DND-41 (cell line): ENCODE results near the gene SDCBP2.

Experiments used
- ATAC-seq: fragments of 200-7000 bp; cut with Tn5 transposase; 3 replicates; pipeline ENCODE4 v1.9.1; 2021; ENCODE audit warnings: low read depth; ENCODE audit not compliant: insufficient read depth
- DNase-seq: peaks from one replicate; pipeline ENCODE4 v3.0.0-alpha.2; 2020
- H2AFZ ChIP-seq: 2 replicates; pipeline ENCODE4 v1.6.0; 2012; ENCODE audit warnings: low read depth, low read length
- H3K27ac ChIP-seq: 2 replicates; pipeline ENCODE4 v1.5.1; 2012; ENCODE audit warnings: low read length, inconsistent platforms
- H3K27me3 ChIP-seq: fragments of 200-600 bp; sonication (generic); 2 replicates; pipeline ENCODE4 v1.6.0; 2012; ENCODE audit warnings: low read length, mild to moderate bottlenecking, inconsistent platforms; ENCODE audit not compliant: insufficient read depth, poor library complexity
- H3K36me3 ChIP-seq: 2 replicates; pipeline ENCODE4 v1.5.1; 2012; ENCODE audit warnings: low read length, inconsistent platforms; ENCODE audit not compliant: insufficient read depth
- H3K4me1 ChIP-seq: 2 replicates; pipeline ENCODE4 v1.5.1; 2012; ENCODE audit warnings: mild to moderate bottlenecking, low read length; ENCODE audit not compliant: insufficient read depth
- H3K4me2 ChIP-seq: 2 replicates; pipeline ENCODE4 v1.6.0; 2012; ENCODE audit warnings: mild to moderate bottlenecking, moderate library complexity, low read length, inconsistent platforms; ENCODE audit not compliant: insufficient read depth
- H3K4me3 ChIP-seq, 2 experiments: fragments of 200-600 bp in 1 of 2; shearing (Covaris generic) in 1 of 2; 2 replicates each; pipeline ENCODE4 v1.5.1; 2012 to 2016; ENCODE audit warnings: inconsistent platforms in 2 of 2, low read length in 2 of 2, mild to moderate bottlenecking in 2 of 2, low read depth in 1 of 2, moderate library complexity in 1 of 2
- H3K79me2 ChIP-seq: 2 replicates; pipeline ENCODE4 v1.6.0; 2012; ENCODE audit warnings: low read length, inconsistent platforms; ENCODE audit not compliant: insufficient read depth
- H3K9ac ChIP-seq: 2 replicates; pipeline ENCODE4 v1.6.0; 2012; ENCODE audit warnings: low read depth, mild to moderate bottlenecking, inconsistent platforms, low read length, moderate library complexity
- H3K9me3 ChIP-seq: 2 replicates; pipeline ENCODE4 v1.5.1; 2012; ENCODE audit warnings: low read length, moderate library complexity, mild to moderate bottlenecking, inconsistent platforms; ENCODE audit not compliant: insufficient read depth, severe bottlenecking
- H4K20me1 ChIP-seq: 2 replicates; pipeline ENCODE4 v1.6.0; 2012; ENCODE audit warnings: low read length; ENCODE audit not compliant: insufficient read depth
- EZH2 ChIP-seq: IDR thresholded peaks from 3 replicates; pipeline ENCODE4 v1.6.1; 2012; ENCODE audit warnings: borderline replicate concordance, low read depth, mild to moderate bottlenecking, moderate library complexity, low read length, inconsistent platforms; ENCODE audit not compliant: severe bottlenecking
- TF ChIP-seq, protein P1 (sequence below): IDR thresholded peaks from 2 replicates; pipeline ENCODE4 v1.5.1; 2012; ENCODE audit warnings: borderline replicate concordance, low read length, moderate library complexity, mild to moderate bottlenecking; ENCODE audit not compliant: poor library complexity, severe bottlenecking; ENCODE audit errors: extremely low read depth

The SDCBP2 gene

DNA sequence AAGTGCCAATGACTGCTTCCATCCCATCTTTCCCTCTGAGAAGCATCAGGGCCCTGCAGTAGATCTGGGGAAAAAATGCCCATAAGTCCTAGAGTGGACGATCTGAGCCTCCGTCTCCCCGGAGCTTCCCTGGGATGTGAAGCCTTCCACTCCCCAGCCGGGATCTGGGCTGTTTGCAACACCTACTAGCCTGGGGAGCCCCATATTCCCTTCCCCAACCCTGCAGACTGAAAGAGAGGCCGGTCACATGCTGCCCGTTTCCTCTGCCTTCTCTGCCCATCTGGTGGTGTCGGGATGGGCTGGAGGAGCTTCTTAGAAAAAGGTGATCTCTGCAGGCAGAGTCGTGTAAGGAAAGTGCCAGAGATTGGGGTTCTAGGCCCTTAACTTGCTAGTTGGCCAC is 61.8 kb downstream of the SDCBP2 start:
- Histone ChIP-seq H3K4me1 (peaks cover 19% of the 10 kb centered on the region), H3K9ac (no peak overlapping the region), H3K36me3 (no peaks in the 10 kb centered on the region), H3K4me3 (peak overlapping the region in 1 of 2 experiments; percentile 53; a peak in 1 of 4 replicates), H2AFZ (no peak overlapping the region), H4K20me1 (0 out of 2 replicates have a peak, but pooled peaks cover 10% of the 10 kb centered on the region), H3K27ac (no peak overlapping the region), H3K79me2 (no peaks in the 10 kb centered on the region), H3K27me3 (peaks cover 54% of the 10 kb centered on the region), H3K9me3 (peaks cover 11% of the 10 kb centered on the region), H3K4me2 (peak overlapping the region; percentile 79)
- ATAC-seq = no peak
- TF ChIP-seq EZH2 = no peak
- TF ChIP-seq, protein P1, sequence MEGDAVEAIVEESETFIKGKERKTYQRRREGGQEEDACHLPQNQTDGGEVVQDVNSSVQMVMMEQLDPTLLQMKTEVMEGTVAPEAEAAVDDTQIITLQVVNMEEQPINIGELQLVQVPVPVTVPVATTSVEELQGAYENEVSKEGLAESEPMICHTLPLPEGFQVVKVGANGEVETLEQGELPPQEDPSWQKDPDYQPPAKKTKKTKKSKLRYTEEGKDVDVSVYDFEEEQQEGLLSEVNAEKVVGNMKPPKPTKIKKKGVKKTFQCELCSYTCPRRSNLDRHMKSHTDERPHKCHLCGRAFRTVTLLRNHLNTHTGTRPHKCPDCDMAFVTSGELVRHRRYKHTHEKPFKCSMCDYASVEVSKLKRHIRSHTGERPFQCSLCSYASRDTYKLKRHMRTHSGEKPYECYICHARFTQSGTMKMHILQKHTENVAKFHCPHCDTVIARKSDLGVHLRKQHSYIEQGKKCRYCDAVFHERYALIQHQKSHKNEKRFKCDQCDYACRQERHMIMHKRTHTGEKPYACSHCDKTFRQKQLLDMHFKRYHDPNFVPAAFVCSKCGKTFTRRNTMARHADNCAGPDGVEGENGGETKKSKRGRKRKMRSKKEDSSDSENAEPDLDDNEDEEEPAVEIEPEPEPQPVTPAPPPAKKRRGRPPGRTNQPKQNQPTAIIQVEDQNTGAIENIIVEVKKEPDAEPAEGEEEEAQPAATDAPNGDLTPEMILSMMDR = no peak
- no peak for DNase-seq

- H3K9me3 ChIP-seq = peaks cover 11% of the 10 kb centered on the region
- peaks cover 19% of the 10 kb centered on the region for H3K4me1 ChIP-seq
- H3K4me2 ChIP-seq = peak within 1 kb of the TSS; percentile 79
- H2AFZ ChIP-seq = peak within 1 kb of the TSS; percentile 57
- peak; percentile 83 for ATAC-seq
- peak within 1 kb of the TSS; percentile 42; the same call in 1 of the 2 replicates for H3K9ac ChIP-seq
- H3K4me3 ChIP-seq = peak within 1 kb of the TSS; percentile 19 to 53; a peak in 3 of 4 replicates
- no peaks in the 10 kb centered on the region for H3K36me3 ChIP-seq
- H3K79me2 ChIP-seq = no peaks in the 10 kb centered on the region
- TF ChIP-seq, protein P1 = peak; percentile 2
- TF ChIP-seq EZH2 = peak; percentile 99
- H4K20me1 ChIP-seq = 0 out of 2 replicates have a peak, but pooled peaks cover 10% of the 10 kb centered on the region
- no peak within 1 kb of the TSS for H3K27ac ChIP-seq
- peaks cover 57% of the 10 kb centered on the region for H3K27me3 ChIP-seq
- peak; percentile 47 for DNase-seq
These were observed 62.6 kb downstream of the SDCBP2 start, which contains the start of gene SNPH for GRCh38 chr20:1266167-1266973. Gene SNPH (plus strand): TSS chr20:1266294. CDS start chr20:1296240, 29,946 bp downstream.

DNA sequence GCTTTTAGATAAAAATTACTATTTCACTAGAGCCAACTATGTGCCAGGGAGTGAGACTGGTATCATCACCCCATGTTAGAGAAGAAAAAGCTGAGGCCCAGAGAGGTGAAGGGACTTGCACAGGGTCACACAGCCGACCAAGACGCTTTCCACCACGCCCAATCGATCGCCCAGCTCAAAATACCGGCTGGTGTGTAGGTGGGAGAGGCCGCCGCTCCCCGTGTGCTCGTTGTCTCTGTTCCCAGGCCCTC is 63.1 kb downstream of the SDCBP2 start:
- H3K27me3 ChIP-seq = peaks cover 59% of the 10 kb centered on the region
- H3K9ac ChIP-seq = no peak overlapping the region
- H3K9me3 ChIP-seq = peaks cover 11% of the 10 kb centered on the region
- H3K4me1 ChIP-seq = peaks cover 19% of the 10 kb centered on the region
- H3K79me2 ChIP-seq = no peaks in the 10 kb centered on the region
- H2AFZ ChIP-seq = peak overlapping the region; percentile 21; the same call in 1 of the 2 replicates
- 0 out of 2 replicates have a peak, but pooled peaks cover 10% of the 10 kb centered on the region for H4K20me1 ChIP-seq
- no peak for ATAC-seq
- TF ChIP-seq EZH2 = no peak
- H3K27ac ChIP-seq = no peak overlapping the region
- H3K4me3 ChIP-seq = peak overlapping the region in 1 of 2 experiments; percentile 53; a peak in 2 of 4 replicates
- no peaks in the 10 kb centered on the region for H3K36me3 ChIP-seq
- peak overlapping the region; percentile 79 for H3K4me2 ChIP-seq
- no peak for DNase-seq
